WERI-Rb-1 (cell line): Measurements from ENCODE around the gene UCP3.

ENCODE experiments used
- DNase-seq: peaks from one replicate; pipeline ENCODE4 v3.0.0-alpha.2; 2020
- H3K27ac ChIP-seq: fragments of 250-450 bp; sonication (Bioruptor Pico); 2 replicates; pipeline ENCODE4 v1.5.1; 2020; ENCODE audit warnings: mild to moderate bottlenecking, moderate library complexity
- H3K27me3 ChIP-seq: fragments of 250-450 bp; sonication (Bioruptor Pico); 2 replicates; pipeline ENCODE4 v1.5.1; 2021; ENCODE audit warnings: mild to moderate bottlenecking, low read depth, moderate library complexity; ENCODE audit not compliant: insufficient read depth, severe bottlenecking
- H3K36me3 ChIP-seq: fragments of 250-450 bp; sonication (Bioruptor Pico); 2 replicates; pipeline ENCODE4 v1.5.1; 2020; ENCODE audit warnings: mild to moderate bottlenecking, moderate library complexity
- H3K4me3 ChIP-seq: 2 replicates; pipeline ENCODE4 v1.5.1; 2011; ENCODE audit warnings: low read depth, mild to moderate bottlenecking, control low read depth, low read length
- H3K9me3 ChIP-seq: fragments of 250-450 bp; sonication (Bioruptor Pico); 2 replicates; pipeline ENCODE4 v1.5.1; 2021; ENCODE audit warnings: mild to moderate bottlenecking, moderate library complexity; ENCODE audit not compliant: severe bottlenecking
- CTCF ChIP-seq: IDR thresholded peaks from 2 replicates; pipeline ENCODE4 v1.5.1; 2011; ENCODE audit warnings: low read depth, mild to moderate bottlenecking, control low read depth, inconsistent platforms, low read length

Gene UCP3

GRCh38 chr11:73978576-73979086 is 30.3 kb downstream of the UCP3 start:
- Histone ChIP-seq H3K4me3 (no peak overlapping the region), H3K9me3 (no peaks in the 10 kb centered on the region), H3K27ac (no peak overlapping the region), H3K36me3 (peaks cover 76% of the 10 kb centered on the region), H3K27me3 (no peaks in the 10 kb centered on the region)
- TF ChIP-seq CTCF: no peak
- no peak for DNase-seq

GRCh38 chr11:73977856-73978519 is 30.9 kb downstream of the UCP3 start:
- peaks cover 78% of the 10 kb centered on the region for H3K36me3 ChIP-seq
- no peak for DNase-seq
- no peaks in the 10 kb centered on the region for H3K27me3 ChIP-seq
- TF ChIP-seq CTCF: no peak
- H3K9me3 ChIP-seq: no peaks in the 10 kb centered on the region
- H3K27ac ChIP-seq: no peak overlapping the region
- H3K4me3 ChIP-seq: no peak overlapping the region

GRCh38 chr11:73976451-73977151 is 32.3 kb downstream of the UCP3 start:
- no peaks in the 10 kb centered on the region for H3K9me3 ChIP-seq
- H3K36me3 ChIP-seq: peaks cover 78% of the 10 kb centered on the region
- DNase-seq: no peak
- H3K4me3 ChIP-seq: no peak overlapping the region
- no peak for TF ChIP-seq CTCF
- no peaks in the 10 kb centered on the region for H3K27me3 ChIP-seq
- H3K27ac ChIP-seq: no peak overlapping the region

- no peak for TF ChIP-seq CTCF
- H3K36me3 ChIP-seq: peaks cover 68% of the 10 kb centered on the region
- no peak for DNase-seq
- no peak overlapping the region for H3K4me3 ChIP-seq
- no peaks in the 10 kb centered on the region for H3K9me3 ChIP-seq
- no peaks in the 10 kb centered on the region for H3K27me3 ChIP-seq
- no peak overlapping the region for H3K27ac ChIP-seq
These were observed 33.5 kb downstream of the UCP3 start for GRCh38 chr11:73975479-73975757.

- Histone ChIP-seq H3K9me3 (no peaks in the 10 kb centered on the region), H3K36me3 (peaks cover 62% of the 10 kb centered on the region), H3K4me3 (no peak overlapping the region), H3K27ac (no peak overlapping the region), H3K27me3 (no peaks in the 10 kb centered on the region)
- no peak for DNase-seq
- TF ChIP-seq CTCF: no peak
These were observed 34.0 kb downstream of the UCP3 start for GRCh38 chr11:73974604-73975478.
